Articular chondrocyte of knee joint (primary cell): ENCODE measurements around the gene NSD1. TPM values are rescaled to one million over a fixed set of nuclear protein-coding genes. Genes with fewer than 3 reads are reported as not detected.

Experiments
- total RNA-seq: library from RNA; depleted of rRNA; stranded (reverse); fragments of >200 nt; gene quantifications from 2 replicates; pipeline ENCODE4 v1.2.3, GENCODE V29; 2012

Gene NSD1, protein sequence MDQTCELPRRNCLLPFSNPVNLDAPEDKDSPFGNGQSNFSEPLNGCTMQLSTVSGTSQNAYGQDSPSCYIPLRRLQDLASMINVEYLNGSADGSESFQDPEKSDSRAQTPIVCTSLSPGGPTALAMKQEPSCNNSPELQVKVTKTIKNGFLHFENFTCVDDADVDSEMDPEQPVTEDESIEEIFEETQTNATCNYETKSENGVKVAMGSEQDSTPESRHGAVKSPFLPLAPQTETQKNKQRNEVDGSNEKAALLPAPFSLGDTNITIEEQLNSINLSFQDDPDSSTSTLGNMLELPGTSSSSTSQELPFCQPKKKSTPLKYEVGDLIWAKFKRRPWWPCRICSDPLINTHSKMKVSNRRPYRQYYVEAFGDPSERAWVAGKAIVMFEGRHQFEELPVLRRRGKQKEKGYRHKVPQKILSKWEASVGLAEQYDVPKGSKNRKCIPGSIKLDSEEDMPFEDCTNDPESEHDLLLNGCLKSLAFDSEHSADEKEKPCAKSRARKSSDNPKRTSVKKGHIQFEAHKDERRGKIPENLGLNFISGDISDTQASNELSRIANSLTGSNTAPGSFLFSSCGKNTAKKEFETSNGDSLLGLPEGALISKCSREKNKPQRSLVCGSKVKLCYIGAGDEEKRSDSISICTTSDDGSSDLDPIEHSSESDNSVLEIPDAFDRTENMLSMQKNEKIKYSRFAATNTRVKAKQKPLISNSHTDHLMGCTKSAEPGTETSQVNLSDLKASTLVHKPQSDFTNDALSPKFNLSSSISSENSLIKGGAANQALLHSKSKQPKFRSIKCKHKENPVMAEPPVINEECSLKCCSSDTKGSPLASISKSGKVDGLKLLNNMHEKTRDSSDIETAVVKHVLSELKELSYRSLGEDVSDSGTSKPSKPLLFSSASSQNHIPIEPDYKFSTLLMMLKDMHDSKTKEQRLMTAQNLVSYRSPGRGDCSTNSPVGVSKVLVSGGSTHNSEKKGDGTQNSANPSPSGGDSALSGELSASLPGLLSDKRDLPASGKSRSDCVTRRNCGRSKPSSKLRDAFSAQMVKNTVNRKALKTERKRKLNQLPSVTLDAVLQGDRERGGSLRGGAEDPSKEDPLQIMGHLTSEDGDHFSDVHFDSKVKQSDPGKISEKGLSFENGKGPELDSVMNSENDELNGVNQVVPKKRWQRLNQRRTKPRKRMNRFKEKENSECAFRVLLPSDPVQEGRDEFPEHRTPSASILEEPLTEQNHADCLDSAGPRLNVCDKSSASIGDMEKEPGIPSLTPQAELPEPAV (N-terminal part only)
- 54.6 and 55.8 TPM in 2 replicates for total RNA-seq

DNA sequence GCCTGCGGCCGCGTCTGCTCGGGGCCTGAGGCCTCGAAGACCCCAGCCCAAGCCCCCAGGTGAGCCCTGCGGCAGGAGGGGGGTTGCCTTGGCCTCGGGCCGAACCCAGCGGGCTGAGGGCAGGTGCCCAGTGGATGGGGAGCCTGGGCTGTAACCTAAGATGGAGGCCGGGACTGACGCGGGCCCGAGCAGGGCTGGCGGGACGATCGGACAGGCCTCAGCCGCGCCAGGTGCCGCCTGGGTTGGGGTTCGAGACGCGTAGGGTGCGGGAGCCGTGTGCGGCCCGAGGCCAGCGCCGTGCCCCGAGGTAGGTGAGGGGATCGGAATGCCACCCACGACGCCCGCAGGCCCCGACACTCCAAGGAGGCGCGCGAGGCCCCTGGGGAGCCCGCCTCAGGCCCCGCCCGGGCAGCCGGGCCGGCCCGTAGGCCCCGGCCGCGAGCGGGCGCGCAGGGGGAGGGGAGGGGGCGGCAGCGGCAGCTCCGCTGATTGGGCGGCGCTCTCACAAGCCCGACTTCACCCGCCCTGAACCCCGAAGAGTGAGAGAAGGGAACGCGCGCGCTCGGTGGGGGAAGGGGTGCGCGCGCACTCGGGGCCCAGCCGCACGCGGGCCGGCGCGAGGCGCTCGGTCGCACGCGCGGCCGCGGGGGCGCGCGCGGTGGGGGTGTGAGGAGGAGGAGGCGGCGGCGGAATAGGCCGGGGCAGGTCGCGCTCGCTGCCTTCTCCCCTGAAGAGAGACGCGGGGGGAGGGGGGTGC lies at the start of gene NSD1:
Gene NSD1 (plus strand): TSS at position 678 of the 757 bp plus-strand sequence. CDS start 1,331 bp downstream, outside the sequence.

DNA sequence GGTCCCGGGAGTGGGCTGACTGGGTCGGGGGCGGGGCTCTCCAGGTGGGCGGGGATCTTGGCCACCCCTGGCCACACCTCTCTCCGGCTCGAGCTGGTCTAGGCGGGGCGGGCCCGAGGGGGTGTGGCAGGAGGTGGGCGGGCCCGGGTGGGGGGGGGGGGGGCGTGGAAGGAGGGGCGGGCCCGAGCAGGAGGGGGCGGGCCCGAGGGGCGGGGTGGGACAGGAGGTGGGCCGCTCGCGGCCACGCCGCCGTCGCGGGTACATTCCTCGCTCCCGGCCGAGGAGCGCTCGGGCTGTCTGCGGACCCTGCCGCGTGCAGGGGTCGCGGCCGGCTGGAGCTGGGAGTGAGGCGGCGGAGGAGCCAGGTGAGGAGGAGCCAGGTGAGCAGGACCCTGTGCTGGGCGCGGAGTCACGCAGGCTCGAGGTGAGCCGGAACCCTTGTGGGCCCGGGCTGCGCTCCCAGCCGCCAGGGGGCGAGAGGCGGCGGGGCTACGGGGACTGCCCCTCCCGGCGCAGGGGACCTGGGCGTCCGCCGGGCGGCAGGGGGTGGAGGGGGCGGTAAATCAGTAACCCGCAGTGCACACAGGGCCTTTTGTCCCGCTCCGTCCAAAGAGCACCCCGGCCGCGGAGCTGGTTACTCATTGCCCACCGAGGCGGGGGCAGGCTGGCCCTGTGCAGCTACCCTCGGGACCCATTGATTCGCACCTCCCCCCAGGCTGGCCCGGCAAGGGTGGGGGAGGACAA lies 46.7 kb upstream of the NSD1 start, which contains the start of gene FGFR4:
Gene FGFR4 (plus strand): TSS at position 262 of the 744 bp plus-strand sequence. CDS start 2,688 bp downstream, outside the sequence.

DNA sequence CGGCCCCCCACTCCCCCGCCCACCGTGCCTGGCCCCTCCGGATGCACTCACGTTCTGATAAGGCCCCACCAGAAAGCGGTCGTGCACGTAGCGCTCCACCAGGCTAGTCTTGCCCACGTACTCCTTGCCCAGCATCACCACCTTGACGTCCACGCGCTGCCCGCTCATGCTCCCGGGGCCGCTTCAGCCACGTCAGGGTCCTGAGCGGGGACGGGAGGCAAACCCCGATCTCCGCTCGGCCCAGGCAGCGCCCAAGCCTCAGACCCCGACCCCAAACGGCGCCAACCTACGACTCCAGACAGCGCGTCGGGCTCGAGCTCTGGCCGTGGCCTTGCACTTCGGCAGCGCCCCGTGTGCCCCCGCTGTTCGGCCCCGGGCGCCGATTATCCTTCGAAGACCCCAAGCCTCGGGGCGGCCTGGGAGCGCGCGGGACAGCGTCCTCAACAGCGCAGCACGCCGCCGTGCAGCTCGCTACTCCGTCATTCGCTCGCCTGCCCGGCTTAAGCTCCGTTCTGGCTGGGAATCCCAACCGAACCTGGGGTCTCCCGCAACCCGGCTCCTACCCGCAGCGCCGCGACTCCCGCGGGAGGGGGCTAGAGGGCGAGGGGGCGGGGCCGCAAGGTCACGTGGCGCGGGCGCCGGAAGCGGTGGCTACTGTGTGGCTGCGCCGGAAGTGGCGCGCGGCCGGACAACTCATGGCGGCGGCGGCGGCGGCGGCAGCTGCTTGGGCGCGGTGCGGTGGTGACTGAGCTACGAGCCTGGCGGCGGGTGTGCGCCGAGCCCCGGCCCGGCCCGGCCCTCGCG lies 169.8 kb downstream of the NSD1 start, which contains the start of the genes PRELID1 and RAB24:
Gene PRELID1 (plus strand): TSS at position 679 of the 804 bp plus-strand sequence. CDS start 187 bp downstream, outside the sequence.
Gene RAB24 (minus strand): TSS at position 599 of the 804 bp plus-strand sequence. CDS start 431 bp downstream, at position 168.

DNA sequence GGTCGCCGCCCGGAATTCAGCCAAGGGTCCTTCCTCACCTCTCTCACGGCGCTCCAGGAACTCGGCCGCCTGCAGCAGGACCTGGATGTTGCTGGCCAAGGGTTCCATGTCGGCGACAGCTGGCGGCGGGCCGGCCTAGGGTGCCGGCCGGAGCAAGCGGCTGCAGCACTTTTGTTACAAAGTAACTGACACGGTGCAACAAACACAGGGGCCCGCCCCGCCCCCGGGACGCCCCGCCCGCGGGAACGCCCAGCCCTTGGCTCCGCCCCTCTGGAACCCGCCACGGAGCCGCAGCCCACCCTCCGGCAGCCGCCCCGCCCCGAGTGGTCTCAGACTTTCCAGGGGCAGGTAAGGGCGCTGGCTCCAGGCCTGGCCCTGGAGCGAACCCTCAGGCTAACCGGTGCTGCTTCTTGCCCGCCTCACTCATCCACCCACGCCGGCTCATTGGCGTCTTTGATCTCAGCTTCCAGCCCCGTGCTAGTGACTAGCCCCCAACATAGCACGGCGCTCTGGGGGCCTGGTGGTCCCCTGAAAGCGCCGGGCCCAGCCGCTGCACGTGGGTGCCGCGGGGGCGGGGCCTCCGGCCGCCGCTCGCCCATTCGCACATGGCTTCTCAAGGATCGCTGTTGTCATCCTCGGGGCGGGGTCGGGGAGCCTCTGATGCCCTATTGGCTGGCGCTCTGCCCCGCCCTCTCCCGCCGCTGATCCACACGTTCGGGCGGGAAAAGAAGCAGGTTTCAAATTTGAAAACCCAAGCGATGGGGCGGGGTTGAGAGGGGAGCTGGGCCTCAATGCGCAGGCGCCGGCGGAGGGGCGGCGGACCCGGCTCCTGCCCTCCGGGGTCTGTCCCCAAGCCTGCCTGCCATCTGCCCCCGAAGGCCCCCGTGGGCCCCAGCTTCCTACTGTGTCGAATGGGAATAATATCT lies 178.4 kb downstream of the NSD1 start, which contains the start of gene MXD3:
Gene MXD3 (minus strand): TSS at position 176 of the 926 bp plus-strand sequence. CDS start 68 bp downstream, at position 108.

Other genes starting within 250 kb of the NSD1 start
- gene HK3, start 234.4 kb upstream of the NSD1 start, total RNA-seq = not detected in 2 replicates
- gene UIMC1, start 127.0 kb upstream of the NSD1 start, total RNA-seq = 35.5 and 37.0 TPM in 2 replicates
- 18.0 and 19.5 TPM in 2 replicates for gene ZNF346, start 111.1 kb upstream of the NSD1 start, total RNA-seq
- gene FGFR4, start 46.9 kb upstream of the NSD1 start, total RNA-seq = 0.11 and 0.26 TPM in 2 replicates
- 13.9 and 16.5 TPM in 2 replicates for gene RAB24, start 169.9 kb downstream of the NSD1 start, total RNA-seq
- 83.1 and 89.0 TPM in 2 replicates for gene PRELID1, start 170.0 kb downstream of the NSD1 start, total RNA-seq
- gene MXD3, start 178.1 kb downstream of the NSD1 start, total RNA-seq = 5.7 and 9.5 TPM in 2 replicates
- gene LMAN2, start 217.9 kb downstream of the NSD1 start, total RNA-seq = 275 and 291 TPM in 2 replicates
- 2.6 and 5.4 TPM in 2 replicates for gene RGS14, start 224.2 kb downstream of the NSD1 start, total RNA-seq